ENCODE data around the gene ITPR1.

The ITPR1 gene

DNA sequence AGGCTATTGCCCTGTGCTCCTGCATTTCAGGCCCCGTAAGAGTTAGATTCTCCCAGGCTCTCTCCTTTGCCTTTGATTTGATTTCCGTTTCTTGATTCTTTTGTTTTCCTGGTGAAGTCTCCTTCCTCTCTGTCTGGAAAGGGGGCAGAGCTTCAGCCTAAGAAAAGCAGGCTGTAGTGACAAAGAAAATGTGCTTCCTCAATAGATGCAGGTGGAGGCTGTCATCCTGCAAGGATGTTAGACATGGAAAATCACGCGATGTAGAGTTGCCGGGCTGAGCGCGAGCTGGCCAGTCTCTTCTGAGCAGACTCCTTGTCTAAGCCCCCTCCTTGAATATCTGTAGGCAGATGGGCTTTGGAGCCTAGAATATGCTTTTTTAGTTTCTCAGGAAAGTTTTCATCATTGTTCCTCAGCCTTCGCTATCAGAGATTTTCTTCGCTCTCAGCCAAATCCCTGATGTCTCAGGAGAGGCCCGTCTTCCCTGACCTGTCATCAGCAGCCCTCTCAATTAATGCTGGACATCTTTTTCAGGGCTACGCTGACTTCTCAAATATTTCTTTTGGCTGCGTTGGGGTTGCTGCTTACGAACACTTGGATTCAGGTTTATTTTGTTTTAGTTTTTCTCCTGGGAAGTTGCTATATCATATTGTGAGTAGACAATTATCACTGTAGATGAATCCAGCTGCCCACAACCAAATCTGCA lies 163.6 kb downstream of the ITPR1 start:
- TF ChIP-seq, protein P1, sequence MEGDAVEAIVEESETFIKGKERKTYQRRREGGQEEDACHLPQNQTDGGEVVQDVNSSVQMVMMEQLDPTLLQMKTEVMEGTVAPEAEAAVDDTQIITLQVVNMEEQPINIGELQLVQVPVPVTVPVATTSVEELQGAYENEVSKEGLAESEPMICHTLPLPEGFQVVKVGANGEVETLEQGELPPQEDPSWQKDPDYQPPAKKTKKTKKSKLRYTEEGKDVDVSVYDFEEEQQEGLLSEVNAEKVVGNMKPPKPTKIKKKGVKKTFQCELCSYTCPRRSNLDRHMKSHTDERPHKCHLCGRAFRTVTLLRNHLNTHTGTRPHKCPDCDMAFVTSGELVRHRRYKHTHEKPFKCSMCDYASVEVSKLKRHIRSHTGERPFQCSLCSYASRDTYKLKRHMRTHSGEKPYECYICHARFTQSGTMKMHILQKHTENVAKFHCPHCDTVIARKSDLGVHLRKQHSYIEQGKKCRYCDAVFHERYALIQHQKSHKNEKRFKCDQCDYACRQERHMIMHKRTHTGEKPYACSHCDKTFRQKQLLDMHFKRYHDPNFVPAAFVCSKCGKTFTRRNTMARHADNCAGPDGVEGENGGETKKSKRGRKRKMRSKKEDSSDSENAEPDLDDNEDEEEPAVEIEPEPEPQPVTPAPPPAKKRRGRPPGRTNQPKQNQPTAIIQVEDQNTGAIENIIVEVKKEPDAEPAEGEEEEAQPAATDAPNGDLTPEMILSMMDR (conservative IDR thresholded peaks at IDR 0.05; ENCODE audit: low read depth, low read length), result no peak
- DNase-seq (ENCODE audit: low read depth), result no peak
- no peak overlapping the region for H3K4me3 ChIP-seq (ENCODE audit: low read length)

DNA sequence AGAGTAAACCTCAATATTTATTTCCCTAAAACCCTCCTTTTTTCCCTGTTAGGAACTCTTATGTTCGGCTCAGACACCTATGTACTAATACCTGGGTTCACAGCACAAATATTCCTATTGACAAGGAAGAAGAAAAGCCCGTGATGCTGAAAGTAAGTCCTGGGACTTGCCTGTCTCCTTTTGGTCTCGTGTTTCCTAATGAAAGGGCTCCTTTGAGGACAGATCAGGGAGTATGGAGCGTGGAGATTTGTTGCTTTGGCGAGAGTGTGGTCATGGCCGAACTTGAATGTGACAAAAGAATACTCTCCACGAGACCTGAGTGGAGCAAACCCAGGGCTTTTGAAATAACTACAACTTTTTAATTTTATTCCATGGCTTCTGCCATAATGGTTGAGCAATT lies 167.8 kb downstream of the ITPR1 start:
- DNase-seq (ENCODE audit: low read depth), result no peak
- TF ChIP-seq, protein P1 (conservative IDR thresholded peaks at IDR 0.05; ENCODE audit: low read depth, low read length), result no peak
- no peak overlapping the region for H3K4me3 ChIP-seq (ENCODE audit: low read length)

DNA sequence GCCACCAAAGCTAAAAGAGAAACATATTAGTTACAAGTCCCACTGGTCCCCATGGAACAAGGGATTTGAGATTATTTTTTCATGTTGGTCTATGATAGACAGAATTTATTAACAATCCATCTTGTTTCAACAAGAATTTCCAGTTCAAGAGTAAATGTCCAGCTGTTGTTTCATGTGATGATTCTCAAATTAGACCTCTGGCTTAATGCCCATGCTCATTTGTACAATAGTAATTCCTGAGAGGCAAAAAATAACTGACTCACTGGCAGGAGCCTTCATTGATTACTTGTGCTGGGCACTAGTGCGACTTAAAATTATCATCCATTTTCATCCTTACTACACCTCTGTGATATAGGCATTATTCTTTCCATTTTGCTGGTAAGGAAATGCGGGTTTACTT lies 171.3 kb downstream of the ITPR1 start:
- no peak for DNase-seq (ENCODE audit: low read depth)
- H3K4me3 ChIP-seq (ENCODE audit: low read length), result no peak overlapping the region
- TF ChIP-seq, protein P1 (conservative IDR thresholded peaks at IDR 0.05; ENCODE audit: low read depth, low read length), result no peak

DNA sequence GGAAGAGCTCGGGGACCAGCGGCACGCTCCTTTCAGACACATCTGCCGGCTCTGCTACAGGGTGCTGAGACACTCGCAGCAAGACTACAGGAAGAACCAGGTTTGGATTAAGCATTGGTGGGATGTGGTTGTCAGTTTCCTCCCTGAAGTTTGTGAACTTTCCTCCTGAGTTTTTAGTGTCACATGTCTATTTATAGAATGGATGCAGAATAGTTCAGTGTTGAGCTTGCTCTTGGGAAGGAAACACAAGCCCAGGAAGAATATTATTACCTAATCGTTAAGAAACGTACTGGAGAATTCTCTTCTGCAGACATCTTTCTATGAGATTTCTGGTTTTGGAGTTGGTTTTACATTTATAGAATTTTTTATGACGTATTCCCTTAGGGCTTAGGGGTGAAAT lies 172.0 kb downstream of the ITPR1 start:
- TF ChIP-seq, protein P1 (conservative IDR thresholded peaks at IDR 0.05; ENCODE audit: low read depth, low read length), result no peak
- no peak overlapping the region for H3K4me3 ChIP-seq (ENCODE audit: low read length)
- DNase-seq (ENCODE audit: low read depth), result no peak

DNA sequence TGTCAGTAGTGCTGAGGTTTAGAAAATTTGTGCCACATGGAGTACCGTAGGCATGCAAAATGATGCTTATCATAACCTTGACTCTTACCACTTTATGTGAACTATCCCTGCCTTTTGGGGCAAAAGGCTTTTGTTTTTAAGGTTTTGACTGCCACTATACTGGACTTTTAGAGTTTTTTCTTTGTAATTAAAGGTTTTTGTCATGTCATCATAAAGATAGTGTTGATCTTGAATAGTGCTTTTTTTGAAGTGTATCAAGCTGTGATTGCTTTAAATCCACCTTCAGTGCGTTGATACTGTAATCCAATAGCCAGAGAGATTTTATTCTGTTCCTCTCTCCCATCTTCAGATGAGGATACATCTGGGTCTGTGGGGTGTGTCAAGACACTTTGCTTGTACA lies 172.9 kb downstream of the ITPR1 start:
- H3K4me3 ChIP-seq (ENCODE audit: low read length), result no peak overlapping the region
- TF ChIP-seq, protein P1 (conservative IDR thresholded peaks at IDR 0.05; ENCODE audit: low read depth, low read length), result no peak

DNA sequence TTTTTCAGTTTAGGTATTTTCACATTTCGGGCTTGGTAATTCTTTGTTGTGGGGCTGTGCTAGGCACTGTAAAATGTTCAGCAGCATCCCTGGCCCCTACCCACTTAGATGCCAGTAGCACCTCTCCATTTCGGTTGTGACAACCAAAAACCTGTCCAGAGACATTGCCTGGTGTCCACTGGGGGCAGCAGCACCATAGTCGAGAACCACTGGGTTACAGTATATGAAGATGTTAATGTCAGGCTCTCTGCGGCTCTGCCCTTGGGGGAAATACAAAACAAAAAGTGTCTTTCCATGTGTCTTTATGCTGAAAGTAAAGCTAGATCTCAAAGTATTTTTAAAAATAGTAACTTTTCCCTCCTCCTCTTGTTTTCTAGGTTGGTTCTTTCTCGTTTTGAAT lies 177.2 kb downstream of the ITPR1 start:
- TF ChIP-seq, protein P1 (conservative IDR thresholded peaks at IDR 0.05; ENCODE audit: low read depth, low read length), result peak; percentile 55
- DNase-seq (ENCODE audit: low read depth), result no peak
- no peak overlapping the region for H3K4me3 ChIP-seq (ENCODE audit: low read length)

More for the DNA sequence above, 172.9 kb downstream of the ITPR1 start:
- no peak for DNase-seq (ENCODE audit: low read depth)

DNA sequence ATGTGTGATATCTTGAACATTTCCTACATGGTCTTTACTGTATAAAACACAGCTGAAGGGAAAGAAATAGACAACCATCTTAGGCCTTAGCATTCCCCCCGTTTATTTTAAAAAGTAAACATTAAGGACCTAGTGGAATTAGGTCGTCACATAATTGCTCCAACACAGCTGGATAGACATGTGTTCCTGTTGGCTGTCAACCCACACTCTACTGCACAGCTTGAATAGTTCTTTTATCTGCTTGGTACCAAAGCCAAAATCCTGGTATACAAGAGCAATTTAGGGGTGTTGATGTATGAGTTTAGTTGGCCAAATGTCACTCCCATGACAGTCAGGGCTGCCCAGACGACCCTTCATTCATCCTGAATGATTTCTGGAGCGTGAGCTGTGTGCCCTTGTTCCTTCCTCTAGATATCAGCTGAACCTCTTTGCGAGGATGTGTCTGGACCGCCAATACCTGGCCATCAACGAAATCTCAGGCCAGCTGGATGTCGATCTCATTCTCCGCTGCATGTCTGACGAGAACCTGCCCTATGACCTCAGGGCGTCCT lies 179.7 kb downstream of the ITPR1 start:
- no peak for DNase-seq (ENCODE audit: low read depth)
- H3K4me3 ChIP-seq (ENCODE audit: low read length), result no peak overlapping the region
- TF ChIP-seq, protein P1 (conservative IDR thresholded peaks at IDR 0.05; ENCODE audit: low read depth, low read length), result no peak
